SU-DHL-6 (cell line): ENCODE data around the gene PLD3.
A peak's percentile ranks its signal among the peaks of the same experiment; 100 is the strongest.

Experiments
- H2AFZ ChIP-seq: fragments of 200-600 bp; sonication (generic); 2 replicates; pipeline ENCODE4 v1.6.1; 2014; ENCODE audit warnings: low read depth, mild to moderate bottlenecking, moderate library complexity, mixed read lengths, antibody characterized with exemption, low read length; ENCODE audit not compliant: severe bottlenecking
- H3F3A ChIP-seq: fragments of 200-600 bp; shearing (Covaris generic); 2 replicates; pipeline ENCODE4 v1.6.0; 2016; ENCODE audit warnings: antibody characterized with exemption, mild to moderate bottlenecking; ENCODE audit not compliant: insufficient read depth
- H3K27ac ChIP-seq: fragments of 200-600 bp; sonication (generic); 2 replicates; pipeline ENCODE4 v1.5.1; 2016; ENCODE audit warnings: low read depth, mild to moderate bottlenecking, low read length, moderate library complexity, mixed read lengths
- H3K27me3 ChIP-seq: fragments of 200-600 bp; sonication (generic), shearing (Covaris generic); 2 replicates; pipeline ENCODE4 v1.6.0; 2014; ENCODE audit warnings: mild to moderate bottlenecking, low read length
- H3K36me3 ChIP-seq: fragments of 200-600 bp; sonication (generic); 2 replicates; pipeline ENCODE4 v1.6.1; 2014; ENCODE audit warnings: mild to moderate bottlenecking, low read length, mixed read lengths
- H3K4me2 ChIP-seq: fragments of 300-600, 200-600 bp; shearing (Covaris generic), sonication (generic); 2 replicates; pipeline ENCODE4 v1.6.0; 2014; ENCODE audit warnings: low read length, low read depth, mild to moderate bottlenecking; ENCODE audit not compliant: poor library complexity, severe bottlenecking
- H3K4me3 ChIP-seq: fragments of 200-600 bp; sonication (generic); 2 replicates; pipeline ENCODE4 v1.5.1; 2014; ENCODE audit warnings: antibody characterized with exemption, low read length, mild to moderate bottlenecking, mixed read lengths; ENCODE audit not compliant: insufficient read depth, poor library complexity, severe bottlenecking
- H3K79me2 ChIP-seq: fragments of 200-600 bp; sonication (generic); 2 replicates; pipeline ENCODE4 v1.6.1; 2014; ENCODE audit warnings: mild to moderate bottlenecking, low read length, moderate library complexity; ENCODE audit not compliant: insufficient read depth
- H3K9ac ChIP-seq: fragments of 200-600 bp; sonication (generic); 2 replicates; pipeline ENCODE4 v1.7.0; 2014; ENCODE audit warnings: mild to moderate bottlenecking, low read length
- H3K9me2 ChIP-seq: fragments of 200-600 bp; sonication (generic); replicated peaks from 2 replicates; pipeline ENCODE4 v1.6.1; 2014; ENCODE audit warnings: low read length; ENCODE audit not compliant: insufficient read depth
- H3K9me3 ChIP-seq: fragments of 200-600 bp; sonication (generic); 2 replicates; pipeline ENCODE4 v1.6.1; 2014; ENCODE audit warnings: low read length, mixed read lengths; ENCODE audit not compliant: insufficient read depth
- H4K20me1 ChIP-seq: fragments of 200-600 bp; sonication (generic); 2 replicates; pipeline ENCODE4 v1.6.1; 2014; ENCODE audit warnings: low read depth, mild to moderate bottlenecking, antibody characterized with exemption, low read length, moderate library complexity, mixed read lengths
- CTCF ChIP-seq: fragments of 200-600 bp; sonication (generic); IDR thresholded peaks from one replicate; pipeline ENCODE4 v1.5.1; 2017; ENCODE audit warnings: antibody characterized with exemption, mild to moderate bottlenecking, low read length, moderate library complexity; ENCODE audit not compliant: insufficient read depth, poor library complexity, severe bottlenecking
- EZH2phosphoT487 ChIP-seq: fragments of 200-600 bp; sonication (generic), shearing (Covaris generic); conservative IDR thresholded peaks from 2 replicates; pipeline ENCODE4 v1.6.1; 2018; ENCODE audit warnings: mild to moderate bottlenecking, antibody characterized with exemption, low read length, moderate library complexity, mixed read lengths

The PLD3 gene

GRCh38 chr19:40419780-40420179 lies 71.3 kb downstream of the PLD3 start:
- Histone ChIP-seq H3K36me3 (no peaks in the 10 kb centered on the region), H3K4me2 (no peak overlapping the region), H3K9me2 (no peaks in the 10 kb centered on the region), H3K9ac (no peak overlapping the region), H3K9me3 (no peaks in the 10 kb centered on the region), H3K4me3 (no peak overlapping the region), H3K27ac (no peak overlapping the region), H3F3A (peaks cover 8% of the 10 kb centered on the region; the same call in 1 of the 2 replicates), H2AFZ (no peak overlapping the region), H3K79me2 (no peaks in the 10 kb centered on the region), H4K20me1 (no peaks in the 10 kb centered on the region), H3K27me3 (no peaks in the 10 kb centered on the region)
- TF ChIP-seq EZH2phosphoT487 (no peak), CTCF (no peak)

GRCh38 chr19:40420451-40420765 lies 71.9 kb downstream of the PLD3 start:
- no peaks in the 10 kb centered on the region for H3K27me3 ChIP-seq
- H4K20me1 ChIP-seq: no peaks in the 10 kb centered on the region
- no peak for TF ChIP-seq EZH2phosphoT487
- TF ChIP-seq CTCF: no peak
- no peaks in the 10 kb centered on the region for H3K9me2 ChIP-seq
- no peaks in the 10 kb centered on the region for H3K9me3 ChIP-seq
- H3K36me3 ChIP-seq: no peaks in the 10 kb centered on the region
- no peak overlapping the region for H3K27ac ChIP-seq
- peak overlapping the region; percentile 64 for H3K4me3 ChIP-seq
- H2AFZ ChIP-seq: peak overlapping the region; percentile 94
- no peaks in the 10 kb centered on the region for H3K79me2 ChIP-seq
- peak overlapping the region; percentile 84 for H3K4me2 ChIP-seq
- H3K9ac ChIP-seq: peak overlapping the region; percentile 67
- peaks cover 8% of the 10 kb centered on the region; the same call in 1 of the 2 replicates for H3F3A ChIP-seq

GRCh38 chr19:40420766-40421765 lies 72.6 kb downstream of the PLD3 start:
- no peaks in the 10 kb centered on the region for H3K9me3 ChIP-seq
- H3F3A ChIP-seq: peaks cover 8% of the 10 kb centered on the region; the same call in 1 of the 2 replicates
- TF ChIP-seq CTCF: peak; percentile 81
- TF ChIP-seq EZH2phosphoT487: no peak
- peak overlapping the region; percentile 56 for H3K27ac ChIP-seq
- H2AFZ ChIP-seq: peak overlapping the region; percentile 94
- no peaks in the 10 kb centered on the region for H3K9me2 ChIP-seq
- H3K27me3 ChIP-seq: no peaks in the 10 kb centered on the region
- H3K79me2 ChIP-seq: no peaks in the 10 kb centered on the region
- H4K20me1 ChIP-seq: no peaks in the 10 kb centered on the region
- peak overlapping the region; percentile 84 for H3K4me2 ChIP-seq
- peak overlapping the region; percentile 64 for H3K4me3 ChIP-seq
- H3K36me3 ChIP-seq: no peaks in the 10 kb centered on the region
- H3K9ac ChIP-seq: peak overlapping the region; percentile 67
